Small intestine (tissue), 7 donors: ENCODE data around the gene IDS. TPM values are rescaled to one million over a fixed set of nuclear protein-coding genes. Genes with fewer than 3 reads are reported as not detected.
"Not testable (repeated sequence)": the region's sequence is repeated elsewhere in the genome, so short reads cannot be mapped to it uniquely, and the experiment has no call there.

Experiments
- DNase-seq, 2 donors: peaks; one replicate each; pipeline versions ENCODE4 v3.0.0 to v3.0.0-alpha.2; 2013
- FAIRE-seq: peaks from 2 replicates; lab custom pipeline; 2012; peaks lifted over from hg19 to GRCh38; lab: Jason Lieb, UNC
- H3K27ac ChIP-seq, 3 donors: one replicate each; pipeline ENCODE4 v1.5.1; 2013; ENCODE audit warnings: low read length in 2 of 3, mild to moderate bottlenecking in 2 of 3, control low read depth in 1 of 3, inconsistent platforms in 1 of 3, low read depth in 1 of 3, moderate library complexity in 1 of 3
- H3K27me3 ChIP-seq, 3 donors: one replicate each; pipeline ENCODE4 v1.6.1; 2013; ENCODE audit warnings: low read length in 3 of 3, inconsistent platforms in 1 of 3; ENCODE audit not compliant: control insufficient read depth in 3 of 3, insufficient read depth in 3 of 3
- H3K36me3 ChIP-seq, 3 donors: one replicate each; pipeline ENCODE4 v1.6.1; 2013; ENCODE audit warnings: low read length in 3 of 3, inconsistent platforms in 1 of 3, low read depth in 1 of 3, mild to moderate bottlenecking in 1 of 3, moderate library complexity in 1 of 3; ENCODE audit not compliant: control insufficient read depth in 3 of 3, insufficient read depth in 2 of 3
- H3K4me1 ChIP-seq, 3 donors: one replicate each; pipeline ENCODE4 v1.6.1; 2013; ENCODE audit warnings: low read length in 2 of 3, inconsistent platforms in 1 of 3, low read depth in 1 of 3, mild to moderate bottlenecking in 1 of 3, moderate library complexity in 1 of 3; ENCODE audit not compliant: control insufficient read depth in 3 of 3, insufficient read depth in 2 of 3
- H3K4me3 ChIP-seq, 3 donors: one replicate each; pipeline ENCODE4 v1.5.1; 2013; ENCODE audit warnings: low read length in 3 of 3, control low read depth in 1 of 3, inconsistent platforms in 1 of 3, low read depth in 1 of 3, mild to moderate bottlenecking in 1 of 3, moderate library complexity in 1 of 3
- H3K9me3 ChIP-seq, 2 donors: one replicate each; pipeline ENCODE4 v1.6.1; 2013; ENCODE audit warnings: low read depth in 1 of 2, low read length in 1 of 2; ENCODE audit not compliant: control insufficient read depth in 2 of 2, insufficient read depth in 1 of 2
- WGBS, 3 donors: extraction: QIAGEN DNeasy Blood & Tissue Kit; methylation state at CpG; one replicate each; pipeline ENCODE4 v1.1.7; 2013; 5-methylcytosine and 5-hydroxymethylcytosine counted together
- polyA plus RNA-seq, 4 donors: library from polyadenylated mRNA; stranded (reverse) in 3 of 4; unstranded in 1 of 4; fragments of 200-250 nt in 3 of 4; fragments of 120-200 nt in 1 of 4; gene quantifications; one replicate each; pipeline versions ENCODE4 v1.2.1 to v1.2.3, GENCODE V29; 2013
- donor health status: healthy with polysubstance abuse.
- donor health status: control.
- donor health status: control.
- donor health status: Bipolar disorder and iron deficiency.
- donor health status: healthy.

The IDS gene
- polyA plus RNA-seq, 4 donors: 21.7 to 41.1 (median 31.4) TPM

DNA sequence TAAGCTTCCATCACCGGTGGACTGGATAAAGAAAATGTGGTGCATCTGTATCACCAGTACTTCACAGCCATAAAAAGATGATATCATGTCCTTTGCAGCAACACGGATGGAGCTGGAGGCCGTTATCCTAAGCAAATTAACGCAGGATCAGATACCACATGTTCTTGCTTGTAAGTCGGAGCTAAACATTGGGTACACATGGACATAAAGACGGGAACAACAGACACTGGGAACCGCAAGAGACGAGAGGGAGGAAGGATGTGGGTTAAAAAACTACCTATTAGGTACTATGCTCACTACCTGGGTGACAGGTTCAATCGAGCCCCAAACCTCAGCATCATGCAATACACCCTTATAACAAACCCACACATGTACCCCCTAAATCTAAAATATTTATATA, 16.3 kb upstream of the IDS start:
- WGBS, 3 donors: 62 to 78% (median 66%) methylated on average over 9 of the region's 9 CpGs
- no peaks in the 10 kb centered on the region for H3K36me3 ChIP-seq
- peak in 1 of 2 donors; percentile 32 for DNase-seq
- H3K9me3 ChIP-seq: no peaks in the 10 kb centered on the region
- no peak overlapping the region for H3K4me3 ChIP-seq
- H3K4me1 ChIP-seq: peaks cover 0 to 9% (median 3%) of the 10 kb centered on the region in 3 donors
- FAIRE-seq: no peak
- peak overlapping the region in 1 of 3 donors; percentile 20 for H3K27ac ChIP-seq
- H3K27me3 ChIP-seq: no peaks in the 10 kb centered on the region

DNA sequence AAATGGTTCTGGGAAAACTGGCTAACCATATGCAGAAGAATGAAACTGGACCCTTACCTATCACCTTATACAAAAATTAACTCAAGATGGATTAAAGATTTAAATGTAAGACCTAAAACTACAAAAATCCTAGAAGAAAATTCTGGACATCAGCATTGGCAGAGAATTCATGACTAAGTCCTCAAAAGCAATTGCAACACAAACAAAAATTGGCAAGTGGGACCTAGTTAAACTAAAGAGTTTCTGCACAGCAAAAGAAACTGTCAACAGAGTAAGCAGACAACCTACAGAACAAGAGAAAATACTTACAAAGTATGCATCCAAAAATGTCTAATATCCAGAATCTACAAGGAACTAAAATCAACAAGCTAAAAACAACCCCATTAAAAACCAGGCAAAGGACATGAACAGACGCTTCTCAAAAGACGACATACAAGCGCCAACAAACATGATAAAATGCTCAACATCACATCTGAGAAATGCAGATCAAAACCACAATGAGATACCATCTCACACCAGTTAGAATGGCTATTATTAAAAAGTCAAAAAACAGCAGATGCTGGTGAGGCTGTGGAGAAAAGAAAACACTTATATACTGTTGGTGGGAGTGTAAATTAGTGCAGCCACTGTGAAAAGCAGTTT, 15.7 kb upstream of the IDS start:
- DNase-seq, FAIRE-seq: not testable (repeated sequence)
- 57 to 68% (median 62%) methylated on average over 3 of the region's 3 CpGs for WGBS, 3 donors

DNA sequence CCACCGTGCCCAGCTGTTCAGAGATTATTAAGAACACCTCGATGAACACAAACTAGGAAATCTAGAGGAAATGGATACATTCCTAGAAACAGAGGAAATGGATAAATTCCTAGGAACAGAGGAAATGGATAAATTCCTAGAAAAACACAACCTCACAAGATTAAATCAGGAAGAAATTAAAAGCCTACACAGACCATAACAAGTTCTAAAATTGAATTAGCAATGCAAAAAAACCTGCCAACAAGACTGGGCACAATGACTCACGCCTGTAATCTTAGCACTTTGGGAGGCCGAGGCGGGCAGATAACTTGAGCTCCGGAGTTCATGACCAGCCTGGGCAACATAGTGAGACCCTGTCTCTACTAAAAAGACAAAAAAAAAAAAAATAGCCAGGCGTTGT, 13.1 kb upstream of the IDS start:
- H3K27ac ChIP-seq: no peak overlapping the region
- 66 to 78% (median 78%) methylated on average over 7 of the region's 7 CpGs for WGBS, 3 donors
- peaks cover 0 to 8% (median 3%) of the 10 kb centered on the region in 3 donors for H3K4me1 ChIP-seq
- no peaks in the 10 kb centered on the region for H3K27me3 ChIP-seq
- H3K36me3 ChIP-seq: no peaks in the 10 kb centered on the region
- H3K9me3 ChIP-seq: no peaks in the 10 kb centered on the region
- FAIRE-seq: no peak
- H3K4me3 ChIP-seq: no peak overlapping the region
- DNase-seq: no peak

More for the DNA sequence above, 15.7 kb upstream of the IDS start:
- H3K4me1 ChIP-seq, H3K36me3 ChIP-seq, H3K9me3 ChIP-seq, H3K27ac ChIP-seq, H3K4me3 ChIP-seq, H3K27me3 ChIP-seq: not testable (repeated sequence)

DNA sequence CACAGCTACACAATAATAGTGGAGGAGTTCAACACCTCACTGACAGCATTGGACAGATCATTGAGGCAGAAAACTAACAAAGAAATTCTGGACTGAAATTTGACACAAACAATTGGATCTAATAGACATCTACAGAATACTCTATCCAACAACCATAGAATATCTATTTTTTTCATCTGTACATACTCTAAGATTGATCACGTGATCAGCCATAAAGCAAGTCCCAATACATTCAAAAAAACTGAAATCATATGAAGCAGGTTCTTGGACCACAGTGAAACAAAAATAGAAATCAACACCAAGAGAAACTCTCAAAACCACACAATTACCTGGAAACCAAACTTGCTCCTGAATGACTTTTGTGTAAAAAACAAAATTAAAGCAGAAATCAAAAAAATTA, 12.2 kb upstream of the IDS start:
- 70 to 91% (median 90%) methylated on average over 1 of the region's 1 CpG for WGBS, 3 donors
- Histone ChIP-seq H3K4me1 (no peaks in the 10 kb centered on the region), H3K36me3 (no peaks in the 10 kb centered on the region), H3K9me3 (no peaks in the 10 kb centered on the region), H3K27ac (no peak overlapping the region), H3K4me3 (no peak overlapping the region), H3K27me3 (no peaks in the 10 kb centered on the region)
- DNase-seq (no peak), FAIRE-seq (no peak)

DNA sequence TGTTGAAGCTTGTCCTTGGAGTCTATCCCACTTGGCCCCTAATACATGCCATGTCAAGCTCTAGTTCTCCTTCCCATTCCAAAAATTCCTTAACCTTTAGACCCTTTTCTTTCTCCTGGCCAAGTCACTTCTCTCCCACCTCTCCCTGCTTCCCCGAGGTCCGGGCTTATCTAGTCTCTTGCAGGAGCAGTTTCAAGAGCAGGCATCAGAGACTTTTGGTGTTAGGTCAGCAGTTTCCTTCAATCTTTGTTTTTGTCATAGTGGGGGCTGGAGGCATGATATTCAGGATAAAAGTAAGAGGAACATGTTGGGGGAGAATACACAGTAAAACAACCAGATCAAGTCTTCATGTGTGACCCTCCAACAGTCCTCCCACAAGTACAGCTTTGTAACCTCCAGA, 11.5 kb upstream of the IDS start:
- H3K4me1 ChIP-seq: no peaks in the 10 kb centered on the region
- H3K9me3 ChIP-seq: no peaks in the 10 kb centered on the region
- no peak for DNase-seq
- WGBS, 3 donors: 78 to 86% (median 79%) methylated on average over 2 of the region's 2 CpGs
- FAIRE-seq: no peak
- no peak overlapping the region for H3K4me3 ChIP-seq
- H3K27ac ChIP-seq: no peak overlapping the region
- no peaks in the 10 kb centered on the region for H3K36me3 ChIP-seq
- H3K27me3 ChIP-seq: no peaks in the 10 kb centered on the region

DNA sequence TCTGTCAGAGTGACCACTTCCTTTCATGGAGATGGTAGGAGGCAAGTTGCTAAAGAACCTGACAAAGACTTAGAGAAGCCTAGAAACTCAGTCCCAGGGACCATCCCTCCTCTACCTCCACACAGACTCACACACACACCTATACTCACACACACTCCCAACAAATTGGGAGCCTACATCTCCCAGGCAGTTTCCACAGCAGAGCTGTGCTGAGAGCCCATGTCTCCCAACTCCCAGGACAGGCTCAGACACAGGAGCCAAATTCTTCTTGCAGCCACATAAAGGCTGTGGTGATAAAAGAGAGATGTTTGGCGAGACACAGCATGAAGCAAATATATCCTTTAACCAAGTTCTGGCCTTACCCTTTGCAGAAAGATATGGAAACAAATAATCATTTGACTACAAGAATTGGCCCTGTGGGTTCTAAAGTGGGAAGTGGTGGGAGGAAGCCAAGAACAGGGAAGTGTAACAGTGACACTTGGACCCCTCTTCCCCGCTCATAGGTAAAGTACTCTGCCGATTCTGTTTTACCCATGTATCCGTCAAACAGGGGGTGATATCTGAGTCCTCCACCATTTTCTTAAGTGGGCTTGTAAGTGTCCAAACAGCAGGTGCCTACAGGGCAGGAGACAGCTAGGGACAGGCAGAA, 11.0 kb upstream of the IDS start:
- Histone ChIP-seq H3K27ac (no peak overlapping the region), H3K4me1 (no peaks in the 10 kb centered on the region), H3K36me3 (no peaks in the 10 kb centered on the region), H3K9me3 (no peaks in the 10 kb centered on the region), H3K27me3 (no peaks in the 10 kb centered on the region), H3K4me3 (no peak overlapping the region)
- DNase-seq: no peak
- no peak for FAIRE-seq
- 69 to 78% (median 70%) methylated on average over 3 to 4 of the region's 4 CpGs for WGBS, 3 donors

DNA sequence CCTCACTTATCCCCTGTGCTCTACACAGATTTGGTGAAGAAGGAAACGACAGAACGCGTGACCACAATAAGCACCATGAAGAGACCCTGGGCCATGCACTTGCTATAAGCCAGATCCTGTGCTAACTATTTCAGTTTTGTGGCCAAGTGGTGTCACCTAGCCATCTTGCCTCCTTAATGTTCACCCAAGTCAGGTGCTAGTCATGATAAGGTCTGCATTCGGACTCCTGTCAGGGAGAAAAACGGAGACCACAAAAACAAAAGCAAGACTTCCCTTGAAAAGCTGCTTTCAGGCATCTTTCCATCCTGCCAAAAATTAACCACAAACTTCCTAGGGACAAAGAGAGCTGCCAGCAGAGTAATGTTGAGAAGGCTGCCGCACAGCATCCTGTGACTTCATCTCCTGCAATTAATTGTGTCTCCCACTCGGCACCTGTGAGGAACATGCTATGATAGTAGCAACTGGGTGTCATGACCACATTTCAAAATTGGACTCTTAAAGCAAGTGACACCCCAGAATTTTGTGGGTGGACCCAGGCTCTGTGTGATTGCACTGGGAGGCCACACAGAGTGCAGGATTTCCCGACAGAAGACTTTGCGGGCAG, 8.8 kb upstream of the IDS start:
- WGBS, 3 donors: 72 to 84% (median 80%) methylated on average over 9 of the region's 9 CpGs
- Histone ChIP-seq H3K27ac (peak overlapping the region in 1 of 3 donors; percentile 12), H3K36me3 (no peaks in the 10 kb centered on the region), H3K27me3 (no peaks in the 10 kb centered on the region), H3K9me3 (no peaks in the 10 kb centered on the region), H3K4me1 (no peaks in the 10 kb centered on the region), H3K4me3 (no peak overlapping the region)
- no peak for DNase-seq
- FAIRE-seq: no peak

DNA sequence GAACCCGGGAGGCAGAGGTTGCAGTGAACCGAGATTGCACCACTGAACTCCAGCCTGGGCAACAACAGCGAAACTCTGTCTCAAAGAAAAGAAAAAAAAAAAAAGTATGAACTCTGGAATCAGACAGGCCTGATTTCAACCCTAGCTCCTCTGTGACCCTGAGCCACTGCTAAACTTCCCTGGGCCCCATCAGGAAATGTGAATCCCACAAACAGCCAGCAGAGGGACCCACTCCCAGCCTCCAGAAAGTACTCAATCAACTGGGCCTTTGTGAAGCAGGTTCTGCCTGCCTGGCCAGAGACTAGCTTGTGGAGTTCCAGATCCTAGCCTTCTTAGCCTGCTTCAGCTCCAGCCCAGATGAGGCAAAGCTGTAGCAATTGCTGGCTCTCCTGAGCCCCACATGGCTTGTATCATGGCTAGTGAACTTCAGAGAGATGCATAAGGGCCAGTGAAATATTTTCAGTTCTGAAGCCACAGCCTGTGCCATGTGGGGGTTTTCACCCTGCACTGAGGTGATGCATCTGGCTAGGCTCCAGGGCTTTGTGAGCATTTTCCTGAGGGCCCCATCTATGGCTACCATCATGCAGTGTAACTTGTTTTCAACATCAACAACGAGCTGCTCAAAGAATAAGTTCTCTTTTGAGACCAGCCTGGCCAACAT, 7.2 kb upstream of the IDS start:
- H3K4me3 ChIP-seq: no peak overlapping the region
- no peak overlapping the region for H3K27ac ChIP-seq
- DNase-seq (peak; percentile 59 to 68), FAIRE-seq (no peak)
- H3K27me3 ChIP-seq: no peaks in the 10 kb centered on the region
- H3K4me1 ChIP-seq: no peaks in the 10 kb centered on the region
- H3K9me3 ChIP-seq: no peaks in the 10 kb centered on the region
- 55 to 69% (median 65%) methylated on average over 4 of the region's 4 CpGs for WGBS, 3 donors
- H3K36me3 ChIP-seq: no peaks in the 10 kb centered on the region
